KOPT-K1 (cell line): ENCODE data around the gene IMMP1L.
A peak's percentile ranks its signal among the peaks of the same experiment; 100 is the strongest.
"Not testable (repeated sequence)": the region's sequence is repeated elsewhere in the genome, so short reads cannot be mapped to it uniquely, and the experiment has no call there.

Experiments
- H3K27ac ChIP-seq: fragments of 200-600 bp; sonication (generic); 2 replicates; pipeline ENCODE4 v1.5.1; 2016; ENCODE audit warnings: antibody characterized with exemption, mild to moderate bottlenecking, low read depth, low read length; ENCODE audit not compliant: poor library complexity, severe bottlenecking
- H3K36me3 ChIP-seq: fragments of 200-600 bp; sonication (generic); 2 replicates; pipeline ENCODE4 v1.5.1; 2017; ENCODE audit warnings: antibody characterized with exemption, mild to moderate bottlenecking, low read length, moderate library complexity; ENCODE audit not compliant: insufficient read depth
- H3K9me3 ChIP-seq: fragments of 200-600 bp; sonication (generic); 2 replicates; pipeline ENCODE4 v1.5.1; 2017; ENCODE audit warnings: antibody characterized with exemption, low read length, mild to moderate bottlenecking; ENCODE audit not compliant: insufficient read depth, poor library complexity, severe bottlenecking

The IMMP1L gene, protein sequence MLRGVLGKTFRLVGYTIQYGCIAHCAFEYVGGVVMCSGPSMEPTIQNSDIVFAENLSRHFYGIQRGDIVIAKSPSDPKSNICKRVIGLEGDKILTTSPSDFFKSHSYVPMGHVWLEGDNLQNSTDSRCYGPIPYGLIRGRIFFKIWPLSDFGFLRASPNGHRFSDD

GRCh38 chr11:31509429-31510345 lies at the start of gene IMMP1L, which contains the start of gene ELP4:
IMMP1L (minus strand) TSS chr11:31509622; CDS start chr11:31463276, 46,346 bp downstream.
ELP4 (plus strand) TSS chr11:31509767; CDS start chr11:31509785, 18 bp downstream.
- Histone ChIP-seq H3K9me3 (no peaks in the 10 kb centered on the region), H3K36me3 (peaks cover 4% of the 10 kb centered on the region; the same call in 1 of the 2 replicates), H3K27ac (peak within 1 kb of the TSS; percentile 81)

DNA sequence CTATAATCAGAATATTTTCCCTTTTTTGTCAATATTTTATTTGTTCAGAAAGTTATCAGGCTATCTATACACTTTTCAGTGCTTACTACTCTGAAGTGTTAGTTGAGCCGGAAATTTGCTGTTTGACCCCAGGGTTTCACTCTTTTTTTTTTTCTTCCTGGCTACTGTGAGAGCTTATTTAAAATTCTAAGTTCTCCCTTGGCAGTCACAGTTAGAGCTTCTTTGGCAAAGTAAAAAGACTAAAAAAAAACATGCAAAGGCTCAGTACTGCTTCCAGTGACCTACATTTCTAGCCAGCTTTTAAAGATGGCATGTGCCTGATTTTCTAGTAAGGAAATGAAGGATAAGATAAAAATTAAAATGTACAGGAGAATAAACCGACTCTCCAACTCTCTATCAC lies 48.6 kb upstream of the IMMP1L start:
- Histone ChIP-seq H3K36me3 (no peaks in the 10 kb centered on the region), H3K9me3 (no peaks in the 10 kb centered on the region), H3K27ac (no peak overlapping the region)

DNA sequence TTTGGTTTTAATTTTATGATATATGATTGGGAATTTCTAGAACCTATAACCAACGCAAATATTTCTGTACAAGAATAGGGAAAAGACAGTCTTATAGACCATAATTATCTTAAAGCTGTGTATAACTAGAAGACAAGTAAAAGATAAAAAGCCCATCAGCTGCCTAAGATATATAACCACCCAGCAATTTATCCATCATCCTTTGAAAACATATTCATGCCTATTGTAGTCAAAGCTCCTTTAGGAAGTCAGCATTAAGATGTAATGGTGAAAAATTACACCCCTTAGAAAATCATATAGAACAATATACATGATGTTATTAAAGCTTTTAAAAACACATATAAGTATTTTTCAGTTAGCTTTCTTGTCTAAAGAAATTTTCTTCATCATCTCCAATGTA lies 46.5 kb upstream of the IMMP1L start:
- Histone ChIP-seq H3K9me3 (no peaks in the 10 kb centered on the region), H3K27ac (no peak overlapping the region), H3K36me3 (no peaks in the 10 kb centered on the region)

- Histone ChIP-seq H3K9me3 (peaks cover 20% of the 10 kb centered on the region), H3K36me3 (peaks cover 30% of the 10 kb centered on the region), H3K27ac (no peak overlapping the region)
Measured at GRCh38 chr11:31542862-31543261, 33.4 kb upstream of the IMMP1L start.

DNA sequence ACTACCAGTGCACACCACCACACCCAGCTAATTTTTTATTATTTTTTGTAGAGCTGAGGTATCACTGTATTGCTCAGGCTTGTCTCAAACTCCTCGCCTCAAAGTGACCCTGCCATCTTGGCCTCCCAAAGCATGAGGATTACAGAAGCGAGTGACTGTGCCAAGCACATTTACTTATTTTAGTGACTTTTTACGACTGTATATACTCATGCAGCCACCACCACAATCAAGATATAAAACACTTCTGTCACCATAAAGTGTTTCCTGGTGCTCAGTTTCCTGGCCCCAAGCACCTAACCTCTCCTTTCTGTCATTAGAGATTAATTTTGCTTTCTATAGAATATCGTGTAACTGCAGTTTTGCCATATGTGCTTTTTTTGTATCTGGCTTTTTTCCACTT lies 26.1 kb upstream of the IMMP1L start:
- H3K9me3 ChIP-seq = no peaks in the 10 kb centered on the region
- H3K27ac ChIP-seq = no peak overlapping the region
- H3K36me3 ChIP-seq = no peaks in the 10 kb centered on the region

DNA sequence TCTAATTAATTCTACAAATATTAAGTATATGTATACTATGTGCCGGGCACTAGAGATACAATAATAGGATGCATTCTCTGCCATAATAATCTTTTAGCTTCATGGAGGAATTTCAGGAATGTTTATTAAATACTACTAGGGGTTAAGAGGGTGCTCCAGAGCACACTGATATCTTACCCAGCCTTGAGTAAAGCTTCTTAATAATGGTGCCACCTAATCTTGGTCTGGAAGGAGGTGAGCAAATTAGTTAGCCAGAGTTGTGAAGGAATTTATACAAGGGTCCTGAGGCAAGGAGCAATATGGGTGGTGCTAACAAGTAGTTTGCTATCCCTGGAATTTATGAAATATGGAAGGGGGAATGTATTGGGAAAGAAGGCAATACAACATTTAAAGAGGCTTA lies 21.9 kb upstream of the IMMP1L start:
- H3K9me3 ChIP-seq = no peaks in the 10 kb centered on the region
- H3K36me3 ChIP-seq = no peaks in the 10 kb centered on the region
- no peak overlapping the region for H3K27ac ChIP-seq

DNA sequence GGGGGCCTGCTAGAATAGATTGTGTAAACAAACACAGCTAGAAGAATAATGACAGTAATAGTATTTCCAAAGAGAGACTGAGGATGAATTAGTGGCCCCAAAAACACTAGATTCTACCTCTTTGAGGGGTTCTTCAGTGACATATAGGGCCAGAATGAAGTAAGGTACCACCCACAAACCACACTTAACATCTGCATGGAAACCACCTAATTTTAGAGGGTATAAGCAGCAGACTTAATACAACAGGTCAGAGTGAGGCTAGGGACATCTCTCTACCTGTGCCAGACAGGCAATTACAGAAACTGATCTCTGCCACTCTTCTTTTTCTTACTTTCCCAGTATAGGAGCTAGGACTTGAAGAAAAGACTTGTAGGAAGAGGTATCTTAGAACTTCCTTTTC lies 20.3 kb upstream of the IMMP1L start:
- H3K36me3 ChIP-seq = no peaks in the 10 kb centered on the region
- no peak overlapping the region for H3K27ac ChIP-seq
- H3K9me3 ChIP-seq = no peaks in the 10 kb centered on the region

- Histone ChIP-seq H3K36me3 (no peaks in the 10 kb centered on the region), H3K27ac (no peak overlapping the region), H3K9me3 (no peaks in the 10 kb centered on the region)
Measured at GRCh38 chr11:31529189-31529588, 19.8 kb upstream of the IMMP1L start.

GRCh38 chr11:31521497-31522150 lies 12.2 kb upstream of the IMMP1L start:
- Histone ChIP-seq H3K36me3 (no peaks in the 10 kb centered on the region), H3K27ac (no peak overlapping the region), H3K9me3 (no peaks in the 10 kb centered on the region)

DNA sequence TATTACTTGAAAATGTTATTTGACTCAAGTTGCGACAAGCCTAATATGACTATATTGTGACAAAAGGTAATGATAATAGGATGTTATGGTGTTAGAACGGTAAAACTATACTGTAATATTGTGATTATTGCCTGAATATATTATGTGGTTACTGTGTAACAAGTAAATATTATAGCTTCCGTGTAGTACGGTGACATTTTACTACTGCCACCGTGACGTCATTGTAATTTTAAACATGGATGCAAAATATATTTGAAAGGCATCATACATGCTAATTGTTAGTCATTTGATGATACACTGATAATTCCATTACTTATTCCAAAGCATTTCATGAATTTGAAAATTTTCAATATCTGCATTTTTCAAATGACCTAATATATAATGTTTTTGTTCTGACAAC lies 2.7 kb upstream of the IMMP1L start:
- no peaks in the 10 kb centered on the region for H3K9me3 ChIP-seq
- H3K27ac ChIP-seq = no peak overlapping the region
- no peaks in the 10 kb centered on the region for H3K36me3 ChIP-seq

DNA sequence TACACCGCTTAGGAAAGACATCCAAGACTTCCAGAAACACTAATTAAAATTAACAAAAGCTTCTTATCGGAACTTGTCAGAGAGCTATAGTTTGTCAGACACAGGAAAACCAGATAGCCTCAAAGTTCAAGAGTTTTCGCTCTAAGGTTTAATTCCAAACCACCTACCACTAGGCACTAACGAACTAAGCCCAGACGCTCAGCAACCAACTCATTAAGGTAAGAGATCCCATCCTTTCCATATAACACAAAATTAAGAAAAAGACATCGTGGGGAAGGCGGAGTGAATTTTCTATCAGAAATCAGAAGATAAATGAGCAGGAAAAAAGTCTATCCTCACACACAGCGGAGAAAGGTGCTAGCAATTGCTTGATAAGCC lies 382 bp downstream of the IMMP1L start:
- H3K36me3 ChIP-seq = peaks cover 10% of the 10 kb centered on the region
- H3K27ac ChIP-seq = peak overlapping the region; percentile 81
- no peaks in the 10 kb centered on the region for H3K9me3 ChIP-seq

GRCh38 chr11:31500560-31500959 lies 8.9 kb downstream of the IMMP1L start:
- H3K27ac ChIP-seq = no peak overlapping the region
- peaks cover 17% of the 10 kb centered on the region for H3K36me3 ChIP-seq
- no peaks in the 10 kb centered on the region for H3K9me3 ChIP-seq

- peaks cover 4% of the 10 kb centered on the region for H3K9me3 ChIP-seq
- peaks cover 20% of the 10 kb centered on the region for H3K36me3 ChIP-seq
- H3K27ac ChIP-seq = no peak overlapping the region
Measured at GRCh38 chr11:31499576-31500178, 9.7 kb downstream of the IMMP1L start.

- peaks cover 14% of the 10 kb centered on the region for H3K9me3 ChIP-seq
- peaks cover 29% of the 10 kb centered on the region for H3K36me3 ChIP-seq
Measured at GRCh38 chr11:31493762-31494161, 15.7 kb downstream of the IMMP1L start.

DNA sequence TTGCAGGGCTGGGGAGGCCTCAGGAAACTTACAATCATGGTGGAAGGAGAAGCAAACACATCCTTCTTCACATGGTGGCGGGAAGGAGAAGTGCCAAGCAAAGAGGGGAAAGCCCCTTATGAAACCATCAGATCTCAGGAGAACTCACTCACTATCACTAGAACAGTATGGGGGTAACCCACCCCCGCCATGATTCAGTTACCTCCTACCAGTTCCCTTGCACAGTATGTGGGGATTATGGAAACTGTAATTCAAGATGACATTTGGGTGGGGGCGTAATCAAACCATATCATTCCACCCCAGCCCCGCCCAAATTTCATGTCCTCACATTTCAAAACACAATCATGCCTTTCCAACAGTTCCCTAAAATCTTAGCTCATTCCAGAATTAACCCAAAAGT lies 16.2 kb downstream of the IMMP1L start:
- Histone ChIP-seq H3K27ac (no peak overlapping the region), H3K36me3 (peaks cover 29% of the 10 kb centered on the region), H3K9me3 (peaks cover 14% of the 10 kb centered on the region)

More at GRCh38 chr11:31493762-31494161, 15.7 kb downstream of the IMMP1L start:
- H3K27ac ChIP-seq = not testable (repeated sequence)
